Esophagus squamous epithelium (tissue), 4 donors: ENCODE data around the gene BAD.

Source experiments
- CTCF ChIP-seq, 6 experiments: fragments of 450-650 bp in 4 of 6; fragments of 200-600 bp in 2 of 6; sonication (generic) in 2 of 6; IDR thresholded peaks; one replicate each; pipeline ENCODE4 v1.5.1; 2016 to 2019; ENCODE audit warnings: antibody characterized with exemption in 6 of 6, mild to moderate bottlenecking in 4 of 6, moderate library complexity in 4 of 6
- POLR2A ChIP-seq, 4 donors: fragments of 450-650 bp; IDR thresholded peaks; one replicate each; pipeline ENCODE4 v1.6.1; 2017; ENCODE audit warnings: antibody characterized with exemption in 4 of 4, mild to moderate bottlenecking in 4 of 4, moderate library complexity in 3 of 4

GRCh38 chr11:64263021-64263946 lies 21.2 kb downstream of the BAD start:
- TF ChIP-seq CTCF (IDR thresholded peaks at IDR 0.05): no peak
- no peak for TF ChIP-seq POLR2A (IDR thresholded peaks at IDR 0.05)
